Endodermal cell (in vitro differentiated cells): ENCODE results near the gene KLK7. TPM values are rescaled to one million over a fixed set of nuclear protein-coding genes. Genes with fewer than 3 reads are reported as not detected.
A peak's percentile ranks its signal among the peaks of the same experiment; 100 is the strongest.

Experiments
- DNase-seq: peaks from one replicate; pipeline ENCODE4 v3.0.0-alpha.2; 2017
- H3K27ac ChIP-seq: 2 replicates; pipeline ENCODE4 v1.5.1; 2013; ENCODE audit warnings: mild to moderate bottlenecking, low read depth, low read length, moderate library complexity
- H3K27me3 ChIP-seq: 2 replicates; pipeline ENCODE4 v1.6.1; 2013; ENCODE audit warnings: mild to moderate bottlenecking, low read length, moderate library complexity; ENCODE audit not compliant: insufficient read depth, control insufficient read depth, poor library complexity, severe bottlenecking
- H3K36me3 ChIP-seq: 2 replicates; pipeline ENCODE4 v1.7.0; 2013; ENCODE audit warnings: mild to moderate bottlenecking, low read length, moderate library complexity; ENCODE audit not compliant: control insufficient read depth, insufficient read depth
- H3K4me1 ChIP-seq: one replicate; pipeline ENCODE4 v1.7.0; 2013; ENCODE audit warnings: low read length; ENCODE audit not compliant: control insufficient read depth, insufficient read depth
- H3K4me3 ChIP-seq: 2 replicates; pipeline ENCODE4 v1.5.1; 2013; ENCODE audit warnings: mild to moderate bottlenecking, low read length, moderate library complexity
- H3K9ac ChIP-seq: 2 replicates; pipeline ENCODE4 v1.6.1; 2013; ENCODE audit warnings: mild to moderate bottlenecking, low read length, moderate library complexity; ENCODE audit not compliant: poor library complexity, severe bottlenecking; ENCODE audit errors: extremely low read depth
- H3K9me3 ChIP-seq: 2 replicates; pipeline ENCODE4 v1.6.1; 2013; ENCODE audit warnings: mild to moderate bottlenecking, low read length, moderate library complexity; ENCODE audit not compliant: control insufficient read depth
- H3K27ac Mint-ChIP-seq: 2 replicates; pipeline ENCODE4 v1.8.0; 2020; ENCODE audit warnings: mixed read lengths
- H3K27me3 Mint-ChIP-seq: 2 replicates; pipeline ENCODE4 v1.8.0; 2021; ENCODE audit warnings: mild to moderate bottlenecking, mixed read lengths; ENCODE audit not compliant: insufficient read depth
- H3K36me3 Mint-ChIP-seq: 2 replicates; pipeline ENCODE4 v1.8.0; 2020; ENCODE audit warnings: low read depth, mixed read lengths
- H3K4me1 Mint-ChIP-seq: 2 replicates; pipeline ENCODE4 v1.8.0; 2020; ENCODE audit warnings: mixed read lengths
- H3K4me3 Mint-ChIP-seq: 2 replicates; pipeline ENCODE4 v1.8.0; 2020; ENCODE audit warnings: mild to moderate bottlenecking, moderate library complexity, mixed read lengths
- H3K9me3 Mint-ChIP-seq: 2 replicates; pipeline ENCODE4 v1.8.0; 2020; ENCODE audit warnings: mild to moderate bottlenecking, mixed read lengths
- WGBS, 2 experiments: methylation state at CpG; one replicate each; pipeline versions ENCODE4 v1.1.5 to v1.1.7; 2013; ENCODE audit warnings: missing lambda C conversion rate in 2 of 2, mixed read lengths in 1 of 2; ENCODE audit not compliant: insufficient coverage in 1 of 2, insufficient read length in 1 of 2; 5-methylcytosine and 5-hydroxymethylcytosine counted together
- total RNA-seq, 2 donors: library from RNA; stranded (reverse); fragmentation: NEBNext Ultra II Directional in 1 of 2; extraction: Animal tissue kit (Norgen Biotek cat#: 25700) in 1 of 2; gene quantifications; 2 replicates in 1 of 2; 3 replicates in 1 of 2; pipeline ENCODE4 v1.2.1, GENCODE V29; 2021
- TF ChIP-seq, protein P1 (sequence below): fragments of 200-600 bp; sonication (generic); conservative IDR thresholded peaks from 2 replicates; pipeline ENCODE4 v1.5.0; 2021; ENCODE audit warnings: antibody characterized with exemption, mild to moderate bottlenecking

KLK7 gene
- total RNA-seq, 2 donors from 2014 or later, result not detected

DNA sequence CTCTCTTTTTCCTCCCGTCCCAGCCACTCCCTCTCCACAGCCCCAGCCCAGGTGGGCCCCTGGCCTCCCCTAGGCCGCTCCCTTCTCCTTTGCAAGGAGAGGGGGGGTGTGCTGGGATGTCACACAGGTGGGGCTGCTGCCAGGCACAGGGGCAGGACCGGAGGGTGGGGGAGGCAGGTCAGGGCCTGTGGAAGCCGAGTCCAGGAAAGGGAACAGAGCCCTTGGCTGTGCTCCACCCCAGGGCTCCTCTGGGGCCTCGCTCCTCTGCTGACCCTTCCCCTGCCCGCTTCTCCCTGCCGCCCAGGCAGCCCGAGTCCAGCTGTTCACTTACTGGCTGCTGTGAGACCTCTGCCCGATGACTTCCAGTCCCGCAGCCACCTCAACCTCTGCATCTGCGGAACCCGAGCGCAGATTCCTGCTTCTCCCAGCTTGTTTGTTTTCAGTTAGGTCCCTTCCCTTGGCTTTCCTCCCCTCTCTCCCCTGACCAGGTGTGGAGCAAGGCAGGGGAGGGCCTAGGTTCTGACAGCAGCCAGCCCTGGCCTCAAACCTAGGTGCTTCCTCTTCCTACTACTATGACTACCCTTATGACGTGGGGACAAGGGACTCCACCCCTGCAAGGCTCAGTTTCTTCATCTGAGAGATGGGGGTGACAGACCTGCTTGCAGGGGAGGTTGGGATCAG, 43.5 kb upstream of the KLK7 start:
- DNase-seq, result no peak
- Histone ChIP-seq H3K27ac (no peak overlapping the region), H3K9me3 (no peaks in the 10 kb centered on the region), H3K9ac (no peak overlapping the region), H3K4me3 (no peak overlapping the region), H3K4me1 (peaks cover 11% of the 10 kb centered on the region), H3K27me3 (peaks cover 18% of the 10 kb centered on the region), H3K36me3 (no peaks in the 10 kb centered on the region)
- no peak overlapping the region for H3K4me3 Mint-ChIP-seq
- H3K9me3 Mint-ChIP-seq, result no peaks in the 10 kb centered on the region
- peaks cover 28% of the 10 kb centered on the region for H3K27me3 Mint-ChIP-seq
- TF ChIP-seq, protein P1, sequence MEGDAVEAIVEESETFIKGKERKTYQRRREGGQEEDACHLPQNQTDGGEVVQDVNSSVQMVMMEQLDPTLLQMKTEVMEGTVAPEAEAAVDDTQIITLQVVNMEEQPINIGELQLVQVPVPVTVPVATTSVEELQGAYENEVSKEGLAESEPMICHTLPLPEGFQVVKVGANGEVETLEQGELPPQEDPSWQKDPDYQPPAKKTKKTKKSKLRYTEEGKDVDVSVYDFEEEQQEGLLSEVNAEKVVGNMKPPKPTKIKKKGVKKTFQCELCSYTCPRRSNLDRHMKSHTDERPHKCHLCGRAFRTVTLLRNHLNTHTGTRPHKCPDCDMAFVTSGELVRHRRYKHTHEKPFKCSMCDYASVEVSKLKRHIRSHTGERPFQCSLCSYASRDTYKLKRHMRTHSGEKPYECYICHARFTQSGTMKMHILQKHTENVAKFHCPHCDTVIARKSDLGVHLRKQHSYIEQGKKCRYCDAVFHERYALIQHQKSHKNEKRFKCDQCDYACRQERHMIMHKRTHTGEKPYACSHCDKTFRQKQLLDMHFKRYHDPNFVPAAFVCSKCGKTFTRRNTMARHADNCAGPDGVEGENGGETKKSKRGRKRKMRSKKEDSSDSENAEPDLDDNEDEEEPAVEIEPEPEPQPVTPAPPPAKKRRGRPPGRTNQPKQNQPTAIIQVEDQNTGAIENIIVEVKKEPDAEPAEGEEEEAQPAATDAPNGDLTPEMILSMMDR, result no peak
- H3K4me1 Mint-ChIP-seq, result peaks cover 36% of the 10 kb centered on the region
- no peak overlapping the region for H3K27ac Mint-ChIP-seq
- H3K36me3 Mint-ChIP-seq, result no peaks in the 10 kb centered on the region
- 85 to 87% methylated on average over 9 to 13 of the region's 14 CpGs for WGBS, 2 experiments

DNA sequence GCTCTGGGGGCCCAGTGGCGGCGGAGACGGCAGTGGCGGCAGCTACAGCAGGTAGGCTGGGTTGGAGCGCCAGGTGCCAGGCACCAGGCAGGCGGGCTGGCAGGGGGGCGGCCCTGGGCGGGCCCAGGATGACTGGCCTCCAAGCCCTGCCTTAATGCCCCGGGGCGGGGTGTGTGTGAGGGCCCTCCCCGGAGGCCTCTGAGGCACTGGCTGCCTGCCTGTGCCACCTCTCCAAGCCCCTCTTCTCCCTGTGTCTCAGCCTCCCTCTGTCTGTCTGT, 42.8 kb upstream of the KLK7 start, which contains the start of gene KLK11:
Gene KLK11, minus strand, starts transcription at position 63 of the 278 bp plus-strand sequence. CDS start 985 bp downstream, outside the sequence.
- TF ChIP-seq, protein P1, result no peak
- Histone ChIP-seq H3K9ac (peak within 1 kb of the TSS; percentile 6), H3K27ac (no peak within 1 kb of the TSS), H3K4me1 (peaks cover 11% of the 10 kb centered on the region), H3K27me3 (peaks cover 19% of the 10 kb centered on the region), H3K4me3 (no peak within 1 kb of the TSS), H3K36me3 (no peaks in the 10 kb centered on the region), H3K9me3 (no peaks in the 10 kb centered on the region)
- 91 to 97% methylated on average over 9 to 11 of the region's 11 CpGs for WGBS, 2 experiments
- Mint-ChIP-seq H3K27me3 (peaks cover 28% of the 10 kb centered on the region), H3K27ac (peak within 1 kb of the TSS; percentile 39), H3K4me3 (no peak within 1 kb of the TSS), H3K4me1 (peaks cover 37% of the 10 kb centered on the region), H3K36me3 (no peaks in the 10 kb centered on the region), H3K9me3 (no peaks in the 10 kb centered on the region)
- no peak for DNase-seq

DNA sequence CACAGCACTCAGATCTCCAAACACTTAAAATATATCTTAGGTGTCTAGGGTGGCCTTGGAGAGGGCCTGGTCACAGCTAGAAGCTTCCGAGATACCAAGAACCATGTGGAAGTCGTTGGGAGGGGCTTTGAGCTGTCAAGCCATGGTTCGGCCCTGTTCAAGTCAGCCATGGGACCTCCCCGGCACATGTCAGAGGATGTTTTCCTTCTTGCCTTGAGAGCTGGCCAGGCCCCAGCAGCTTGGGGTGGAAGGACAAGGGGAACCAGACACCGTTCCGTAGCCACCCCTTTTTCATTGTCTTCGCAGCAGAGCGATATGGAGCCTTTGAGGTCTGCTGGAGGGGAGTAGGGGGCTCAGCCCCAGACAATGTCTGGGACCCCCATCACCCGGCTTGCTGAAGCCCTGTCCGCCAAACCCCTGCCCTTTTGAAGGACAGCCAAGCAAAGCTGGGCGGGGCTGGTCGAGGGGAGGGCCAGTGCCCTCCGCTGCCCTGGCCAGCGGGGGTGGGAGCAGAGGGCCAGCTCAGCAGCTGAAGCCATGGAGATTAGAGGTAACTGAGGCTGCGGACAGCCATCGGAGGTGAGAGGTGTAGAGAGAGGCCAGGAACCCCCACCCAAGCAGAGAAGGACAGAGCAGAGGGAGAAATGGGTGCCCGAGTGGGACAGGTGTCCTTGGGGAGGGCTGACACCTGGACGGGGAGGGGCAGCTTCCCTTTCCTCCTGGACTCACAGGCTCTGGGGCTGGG, 42.3 kb upstream of the KLK7 start:
- H3K27ac ChIP-seq, result no peak overlapping the region
- H3K9me3 Mint-ChIP-seq, result no peaks in the 10 kb centered on the region
- H3K27ac Mint-ChIP-seq, result peak overlapping the region; percentile 39
- peak overlapping the region; percentile 6 for H3K9ac ChIP-seq
- WGBS, 2 experiments, result 88 to 89% methylated on average over 10 to 18 of the region's 18 CpGs
- H3K27me3 ChIP-seq, result peaks cover 19% of the 10 kb centered on the region
- peaks cover 41% of the 10 kb centered on the region for H3K4me1 Mint-ChIP-seq
- TF ChIP-seq, protein P1, result no peak
- H3K4me3 Mint-ChIP-seq, result no peak overlapping the region
- H3K36me3 ChIP-seq, result no peaks in the 10 kb centered on the region
- peaks cover 24% of the 10 kb centered on the region for H3K27me3 Mint-ChIP-seq
- peaks cover 11% of the 10 kb centered on the region for H3K4me1 ChIP-seq
- no peaks in the 10 kb centered on the region for H3K36me3 Mint-ChIP-seq
- H3K4me3 ChIP-seq, result no peak overlapping the region
- no peak for DNase-seq
- no peaks in the 10 kb centered on the region for H3K9me3 ChIP-seq
